Calu3 (cell line): ENCODE measurements around the gene CDK6. TPM values are rescaled to one million over a fixed set of nuclear protein-coding genes. Genes with fewer than 3 reads are reported as not detected.

Source experiments
- BruUV-seq: library from RNA; stranded (reverse); fragments of 400-500 nt; replicated peaks from 2 replicates; lab custom pipeline; 2021; lab: Mats Ljungman, UMichigan
- CTCF ChIA-PET: fragments of 300-600 bp; sonication (Branson Sonifier 250); formaldehyde crosslinking; loops from one replicate; lab custom pipeline; 2022; ENCODE audit warnings: antibody characterized with exemption; lab: Charles Lee
- DNase-seq: peaks from one replicate; pipeline ENCODE4 v3.0.0; 2022
- H3K27ac Mint-ChIP-seq: one replicate; pipeline ENCODE4 v1.8.0; 2022; ENCODE audit warnings: mixed read lengths; ENCODE audit not compliant: unreplicated experiment
- H3K27me3 Mint-ChIP-seq: one replicate; pipeline ENCODE4 v1.8.0; 2022; ENCODE audit warnings: mixed read lengths; ENCODE audit not compliant: unreplicated experiment
- H3K36me3 Mint-ChIP-seq: one replicate; pipeline ENCODE4 v1.8.0; 2022; ENCODE audit warnings: mild to moderate bottlenecking, moderate library complexity, mixed read lengths; ENCODE audit not compliant: insufficient read depth, unreplicated experiment
- H3K4me1 Mint-ChIP-seq: one replicate; pipeline ENCODE4 v1.8.0; 2022; ENCODE audit warnings: mild to moderate bottlenecking, low read depth, mixed read lengths; ENCODE audit not compliant: unreplicated experiment
- H3K4me3 Mint-ChIP-seq: one replicate; pipeline ENCODE4 v1.8.0; 2022; ENCODE audit warnings: mild to moderate bottlenecking, low read depth, moderate library complexity, mixed read lengths; ENCODE audit not compliant: unreplicated experiment
- H3K9me3 Mint-ChIP-seq: one replicate; pipeline ENCODE4 v1.8.0; 2022; ENCODE audit warnings: low read depth, mixed read lengths; ENCODE audit not compliant: unreplicated experiment
- intact Hi-C: fragments of 100-400 bp; cut with micrococcal nuclease; formaldehyde crosslinking; loops from one replicate; pipeline ENCODE4 v1.10.0; 2022; ENCODE audit not compliant: unreplicated experiment
- total RNA-seq: library from RNA; stranded (reverse); gene quantifications from 2 replicates; pipeline ENCODE4 v1.2.3, GENCODE V29; 2022
- TF ChIP-seq, protein P1 (sequence below): fragments of 200-600 bp; IDR thresholded peaks from one replicate; pipeline ENCODE4 v1.8.0; 2022; ENCODE audit warnings: antibody characterized with exemption; ENCODE audit not compliant: unreplicated experiment

The CDK6 gene
- total RNA-seq, 1 experiment from 2014 or later, result 87.9 TPM

DNA sequence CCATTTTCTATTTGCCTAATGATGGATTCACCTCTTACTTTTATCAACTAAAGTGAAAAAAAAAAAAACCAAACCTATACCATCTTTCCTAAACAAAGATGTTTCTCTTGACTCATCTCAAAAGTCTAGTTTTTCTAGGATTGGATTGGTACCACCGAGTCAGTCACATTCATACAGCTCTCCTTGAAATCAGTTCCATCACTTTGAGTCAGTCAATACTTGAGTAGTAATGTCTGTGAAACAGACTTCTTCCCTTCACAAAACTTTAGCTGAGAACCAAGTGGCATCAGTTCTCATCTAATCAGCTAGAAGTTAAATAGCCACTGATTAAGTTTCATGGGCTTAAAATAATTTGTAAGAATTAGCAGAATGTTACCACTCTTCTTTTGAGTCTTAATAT lies 13.3 kb downstream of the CDK6 start:
- no peak overlapping the region for H3K4me3 Mint-ChIP-seq
- TF ChIP-seq, protein P1, sequence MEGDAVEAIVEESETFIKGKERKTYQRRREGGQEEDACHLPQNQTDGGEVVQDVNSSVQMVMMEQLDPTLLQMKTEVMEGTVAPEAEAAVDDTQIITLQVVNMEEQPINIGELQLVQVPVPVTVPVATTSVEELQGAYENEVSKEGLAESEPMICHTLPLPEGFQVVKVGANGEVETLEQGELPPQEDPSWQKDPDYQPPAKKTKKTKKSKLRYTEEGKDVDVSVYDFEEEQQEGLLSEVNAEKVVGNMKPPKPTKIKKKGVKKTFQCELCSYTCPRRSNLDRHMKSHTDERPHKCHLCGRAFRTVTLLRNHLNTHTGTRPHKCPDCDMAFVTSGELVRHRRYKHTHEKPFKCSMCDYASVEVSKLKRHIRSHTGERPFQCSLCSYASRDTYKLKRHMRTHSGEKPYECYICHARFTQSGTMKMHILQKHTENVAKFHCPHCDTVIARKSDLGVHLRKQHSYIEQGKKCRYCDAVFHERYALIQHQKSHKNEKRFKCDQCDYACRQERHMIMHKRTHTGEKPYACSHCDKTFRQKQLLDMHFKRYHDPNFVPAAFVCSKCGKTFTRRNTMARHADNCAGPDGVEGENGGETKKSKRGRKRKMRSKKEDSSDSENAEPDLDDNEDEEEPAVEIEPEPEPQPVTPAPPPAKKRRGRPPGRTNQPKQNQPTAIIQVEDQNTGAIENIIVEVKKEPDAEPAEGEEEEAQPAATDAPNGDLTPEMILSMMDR, result no peak
- peaks cover 36% of the 10 kb centered on the region for H3K4me1 Mint-ChIP-seq
- CTCF ChIA-PET, result interaction anchor here (1.4 kb wide), 1 partner anchor 125 kb away, joined by 5 read pairs; no protein-coding TSS in a partner anchor
- no peaks in the 10 kb centered on the region for H3K27me3 Mint-ChIP-seq
- intact Hi-C loops, result loop anchor here (10.0 kb wide), 1 partner anchor 78 kb away; no protein-coding TSS in a partner anchor
- no TSS peak for BruUV-seq
- H3K27ac Mint-ChIP-seq, result peak overlapping the region; percentile 72
- no peak for DNase-seq
- peaks cover 3% of the 10 kb centered on the region for H3K9me3 Mint-ChIP-seq
- peaks cover 30% of the 10 kb centered on the region for H3K36me3 Mint-ChIP-seq

DNA sequence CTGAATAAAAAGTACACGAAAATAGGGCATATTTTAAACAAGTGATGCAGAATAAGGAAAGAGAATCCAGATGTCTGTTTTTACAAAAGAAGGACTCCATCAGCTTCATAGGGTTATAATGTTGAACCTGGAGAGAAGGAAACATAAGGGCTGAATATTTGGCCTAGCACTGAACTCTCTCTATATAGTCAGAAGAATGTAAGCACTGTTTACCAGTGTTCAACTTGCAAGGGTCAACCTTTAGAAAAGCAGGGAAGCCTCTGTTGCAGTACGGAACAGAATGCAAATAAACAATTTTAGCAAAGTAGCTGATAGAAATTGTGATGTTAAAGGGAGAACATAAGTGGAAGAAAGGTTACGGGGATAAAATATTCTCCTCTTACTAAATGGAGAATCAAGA lies 16.2 kb downstream of the CDK6 start:
- DNase-seq, result no peak
- Mint-ChIP-seq H3K4me3 (no peak overlapping the region), H3K27ac (no peak overlapping the region), H3K27me3 (no peaks in the 10 kb centered on the region), H3K36me3 (peaks cover 20% of the 10 kb centered on the region), H3K9me3 (peaks cover 3% of the 10 kb centered on the region), H3K4me1 (peaks cover 20% of the 10 kb centered on the region)
- intact Hi-C loops, result loop anchor here (10.0 kb wide), 1 partner anchor 75 kb away; no protein-coding TSS in a partner anchor
- TF ChIP-seq, protein P1, result no peak
- no TSS peak for BruUV-seq
- CTCF ChIA-PET, result interaction anchor here (0.6 kb wide), 2 partner anchors 54 to 122 kb away, joined by 3 read pairs; no protein-coding TSS in a partner anchor

DNA sequence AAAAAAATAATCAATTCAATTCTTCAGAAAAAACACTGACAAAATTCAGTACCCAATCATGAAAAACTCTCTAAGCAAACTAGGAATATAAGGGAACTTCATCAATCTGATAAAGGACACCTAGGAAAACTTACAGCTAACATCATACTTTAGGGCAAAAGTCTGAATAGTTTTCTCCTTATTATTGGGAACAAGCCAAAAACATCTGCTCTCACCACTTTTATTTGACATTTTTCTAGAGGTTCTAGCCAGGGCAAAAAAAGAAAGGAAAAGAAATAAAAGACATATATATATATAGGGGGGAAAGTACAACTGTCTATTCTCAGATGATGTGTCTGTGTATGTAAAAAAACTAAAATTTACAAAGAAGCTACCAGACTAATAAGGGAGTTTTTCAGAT lies 19.0 kb downstream of the CDK6 start:
- BruUV-seq, result no TSS peak
- CTCF ChIA-PET, result no interaction called here
- Mint-ChIP-seq H3K4me1 (peaks cover 11% of the 10 kb centered on the region), H3K27me3 (no peaks in the 10 kb centered on the region), H3K9me3 (no peaks in the 10 kb centered on the region), H3K4me3 (no peak overlapping the region), H3K36me3 (peaks cover 18% of the 10 kb centered on the region), H3K27ac (no peak overlapping the region)
- intact Hi-C loops, result no loop called here
- TF ChIP-seq, protein P1, result no peak
- no peak for DNase-seq

DNA sequence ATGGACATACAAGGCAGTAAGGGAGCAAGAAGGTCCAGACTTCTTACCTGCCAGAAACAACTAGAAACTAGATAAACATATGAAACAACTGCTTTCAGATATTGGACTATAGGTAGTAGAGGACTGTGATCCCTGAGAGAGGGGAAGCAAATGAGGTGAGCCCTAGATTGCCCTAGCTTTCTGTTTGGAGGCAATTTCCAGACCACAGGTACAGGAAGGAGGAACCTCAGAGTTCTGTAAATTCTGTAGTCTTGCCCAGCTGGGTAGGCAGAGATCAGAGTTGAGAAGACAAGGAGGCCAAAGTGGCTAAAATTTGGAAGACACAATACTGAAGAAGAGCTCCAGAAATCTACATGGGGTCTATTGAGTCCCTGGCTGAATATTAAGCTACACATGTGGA lies 21.0 kb downstream of the CDK6 start:
- TF ChIP-seq, protein P1, result no peak
- CTCF ChIA-PET, result no interaction called here
- H3K4me3 Mint-ChIP-seq, result no peak overlapping the region

More for the DNA sequence above, 21.0 kb downstream of the CDK6 start:
- intact Hi-C loops, result no loop called here
- H3K9me3 Mint-ChIP-seq, result no peaks in the 10 kb centered on the region
- no peak for DNase-seq
- H3K36me3 Mint-ChIP-seq, result peaks cover 18% of the 10 kb centered on the region
- BruUV-seq, result no TSS peak
- H3K27me3 Mint-ChIP-seq, result no peaks in the 10 kb centered on the region
- H3K27ac Mint-ChIP-seq, result peak overlapping the region; percentile 30
- H3K4me1 Mint-ChIP-seq, result peaks cover 14% of the 10 kb centered on the region
